Transverse colon (tissue), 4 donors: ENCODE data around the gene SECTM1. TPM values are rescaled to one million over a fixed set of nuclear protein-coding genes. Genes with fewer than 3 reads are reported as not detected.

Experiments
- DNase-seq: peaks from one replicate; pipeline ENCODE4 v3.0.0-alpha.2; 2019
- H3K27ac ChIP-seq, 4 donors: fragments of 200-600 bp; sonication (generic); 2 replicates each; pipeline ENCODE4 v1.5.1; 2016 to 2018; ENCODE audit warnings: inconsistent platforms in 4 of 4
- H3K27me3 ChIP-seq: fragments of 200-600 bp; sonication (generic); 2 replicates; pipeline ENCODE4 v1.5.1; 2017; ENCODE audit warnings: inconsistent platforms
- H3K36me3 ChIP-seq, 4 donors: fragments of 200-600 bp; sonication (generic); 2 replicates each; pipeline ENCODE4 v1.5.1; 2017 to 2019; ENCODE audit warnings: inconsistent platforms in 4 of 4
- H3K4me1 ChIP-seq, 4 donors: fragments of 200-600 bp; sonication (generic); 2 replicates each; pipeline ENCODE4 v1.5.1; 2017 to 2020; ENCODE audit warnings: inconsistent platforms in 4 of 4
- H3K4me3 ChIP-seq, 4 donors: fragments of 200-600 bp; sonication (generic); 1 replicate in 1 of 4; 2 replicates in 3 of 4; pipeline versions ENCODE4 v1.5.1 to v1.6.1; 2017 to 2019; ENCODE audit warnings: inconsistent platforms in 4 of 4
- H3K9me3 ChIP-seq, 2 donors: fragments of 200-600 bp; sonication (generic); 2 replicates each; pipeline ENCODE4 v1.5.1; 2017 to 2019; ENCODE audit warnings: inconsistent platforms in 2 of 2
- EP300 ChIP-seq: sonication (generic); formaldehyde crosslinking; IDR thresholded peaks from one replicate; pipeline ENCODE4 v1.6.1; 2017; ENCODE audit warnings: antibody characterized with exemption, low read depth
- POLR2A ChIP-seq: fragments of 450-650 bp; IDR thresholded peaks from one replicate; pipeline ENCODE4 v1.6.1; 2016; ENCODE audit warnings: antibody characterized with exemption, mild to moderate bottlenecking, moderate library complexity
- POLR2AphosphoS5 ChIP-seq, 3 donors: sonication (generic); formaldehyde crosslinking; IDR thresholded peaks; one replicate each; pipeline ENCODE4 v1.6.1; 2016; ENCODE audit warnings: antibody characterized with exemption in 3 of 3
- WGBS, 2 donors: methylation state at CpG; one replicate each; pipeline ENCODE4 v1.1.5; 2018; ENCODE audit warnings: low coverage in 1 of 2; 5-methylcytosine and 5-hydroxymethylcytosine counted together
- in situ Hi-C, 4 donors: fragments of 200-750 bp; cut with MboI; loops; one replicate each; pipeline versions ENCODE4 v1.15.0 to v1.15.1; 2017; ENCODE audit warnings: low sequenced_read_pairs in 3 of 4, low pct_ligation_motif_present in 1 of 4, low pct_unique_long_range_greater_than_20kb in 1 of 4
- intact Hi-C: fragments of 100-400 bp; cut with DNase I; formaldehyde crosslinking; loops from one replicate; pipeline ENCODE4 v1.15.1; 2023; ENCODE audit warnings: low total_unique reads
- total RNA-seq, 4 donors: library from RNA; depleted of rRNA; stranded (reverse); fragments of >200 nt; gene quantifications; one replicate each; pipeline ENCODE4 v1.1.0, GENCODE V29; 2016
- TF ChIP-seq, protein P1 (sequence below), 5 experiments: fragments of 200-600 bp in 3 of 5; fragments of 450-650 bp in 2 of 5; sonication (generic) in 3 of 5; IDR thresholded peaks; 1 replicate in 2 of 5; 2 replicates in 3 of 5; pipeline ENCODE4 v1.5.1; 2016 to 2017; ENCODE audit warnings: antibody characterized with exemption in 5 of 5, inconsistent platforms in 3 of 5, mild to moderate bottlenecking in 2 of 5, moderate library complexity in 1 of 5

SECTM1 gene
- total RNA-seq, 4 donors from 2014 or later: 5.8 to 127 (median 107) TPM

DNA sequence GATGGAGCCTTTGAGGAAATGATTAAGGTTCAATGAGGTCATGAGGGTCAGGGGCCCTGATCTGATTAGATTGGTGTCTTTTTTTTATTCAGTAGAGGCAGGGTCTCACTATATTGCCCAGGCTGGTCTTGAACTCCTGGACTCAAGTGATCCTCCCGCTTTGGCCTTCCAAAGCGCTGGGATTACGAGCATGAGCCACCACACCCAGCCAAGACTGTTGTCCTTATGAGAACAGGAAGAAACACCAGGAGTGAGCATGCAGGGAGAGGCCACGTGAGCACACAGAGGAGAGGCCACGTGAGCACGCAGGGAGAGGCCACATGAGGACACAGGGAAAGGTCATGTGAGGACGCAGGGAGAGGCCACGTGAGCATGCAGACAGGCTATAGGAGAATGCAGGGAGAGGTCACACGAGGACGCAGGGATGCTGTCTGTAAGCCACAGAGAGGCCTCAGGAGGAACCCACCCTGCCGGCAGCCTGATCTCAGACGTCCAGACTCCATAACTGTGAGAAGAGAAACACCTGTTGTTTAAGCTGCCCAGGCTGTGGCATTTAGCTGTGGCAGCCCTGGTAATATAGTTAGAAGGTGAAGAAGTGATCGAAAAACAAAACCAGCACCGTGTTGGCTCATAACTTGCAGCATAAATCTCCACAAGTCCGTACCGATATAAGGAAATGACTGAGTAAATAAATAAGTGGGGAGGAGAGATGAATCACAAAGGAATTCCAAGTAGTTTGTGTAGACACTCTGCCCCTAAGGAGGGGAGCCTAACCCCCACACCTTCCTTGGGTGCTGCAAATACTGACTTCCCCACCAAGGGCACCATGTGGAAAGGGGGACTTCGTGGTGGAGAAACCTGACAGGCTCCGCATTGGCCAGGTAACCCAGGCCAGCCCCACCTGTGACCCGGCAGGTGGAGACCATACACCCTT, 45.4 kb downstream of the SECTM1 start:
- intact Hi-C loops: no loop called here
- peak; percentile 90 for DNase-seq
- TF ChIP-seq EP300 (peak; percentile 70), POLR2AphosphoS5 (IDR thresholded peaks at IDR 0.05) (peak; percentile 71 to 78 (median 74)), POLR2A (peak; percentile 33)
- TF ChIP-seq, protein P1, sequence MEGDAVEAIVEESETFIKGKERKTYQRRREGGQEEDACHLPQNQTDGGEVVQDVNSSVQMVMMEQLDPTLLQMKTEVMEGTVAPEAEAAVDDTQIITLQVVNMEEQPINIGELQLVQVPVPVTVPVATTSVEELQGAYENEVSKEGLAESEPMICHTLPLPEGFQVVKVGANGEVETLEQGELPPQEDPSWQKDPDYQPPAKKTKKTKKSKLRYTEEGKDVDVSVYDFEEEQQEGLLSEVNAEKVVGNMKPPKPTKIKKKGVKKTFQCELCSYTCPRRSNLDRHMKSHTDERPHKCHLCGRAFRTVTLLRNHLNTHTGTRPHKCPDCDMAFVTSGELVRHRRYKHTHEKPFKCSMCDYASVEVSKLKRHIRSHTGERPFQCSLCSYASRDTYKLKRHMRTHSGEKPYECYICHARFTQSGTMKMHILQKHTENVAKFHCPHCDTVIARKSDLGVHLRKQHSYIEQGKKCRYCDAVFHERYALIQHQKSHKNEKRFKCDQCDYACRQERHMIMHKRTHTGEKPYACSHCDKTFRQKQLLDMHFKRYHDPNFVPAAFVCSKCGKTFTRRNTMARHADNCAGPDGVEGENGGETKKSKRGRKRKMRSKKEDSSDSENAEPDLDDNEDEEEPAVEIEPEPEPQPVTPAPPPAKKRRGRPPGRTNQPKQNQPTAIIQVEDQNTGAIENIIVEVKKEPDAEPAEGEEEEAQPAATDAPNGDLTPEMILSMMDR (IDR thresholded peaks at IDR 0.05): no peak
- Histone ChIP-seq H3K4me1 (peaks cover 0 to 36% (median 24%) of the 10 kb centered on the region in 4 donors), H3K4me3 (no peak overlapping the region), H3K9me3 (no peaks in the 10 kb centered on the region), H3K36me3 (no peaks in the 10 kb centered on the region), H3K27me3 (no peaks in the 10 kb centered on the region), H3K27ac (peak overlapping the region; percentile 71 to 88 (median 82))
- in situ Hi-C loops: no loop called here
- 19 to 31% methylated on average over 6 to 19 of the region's 19 CpGs for WGBS, 2 donors

DNA sequence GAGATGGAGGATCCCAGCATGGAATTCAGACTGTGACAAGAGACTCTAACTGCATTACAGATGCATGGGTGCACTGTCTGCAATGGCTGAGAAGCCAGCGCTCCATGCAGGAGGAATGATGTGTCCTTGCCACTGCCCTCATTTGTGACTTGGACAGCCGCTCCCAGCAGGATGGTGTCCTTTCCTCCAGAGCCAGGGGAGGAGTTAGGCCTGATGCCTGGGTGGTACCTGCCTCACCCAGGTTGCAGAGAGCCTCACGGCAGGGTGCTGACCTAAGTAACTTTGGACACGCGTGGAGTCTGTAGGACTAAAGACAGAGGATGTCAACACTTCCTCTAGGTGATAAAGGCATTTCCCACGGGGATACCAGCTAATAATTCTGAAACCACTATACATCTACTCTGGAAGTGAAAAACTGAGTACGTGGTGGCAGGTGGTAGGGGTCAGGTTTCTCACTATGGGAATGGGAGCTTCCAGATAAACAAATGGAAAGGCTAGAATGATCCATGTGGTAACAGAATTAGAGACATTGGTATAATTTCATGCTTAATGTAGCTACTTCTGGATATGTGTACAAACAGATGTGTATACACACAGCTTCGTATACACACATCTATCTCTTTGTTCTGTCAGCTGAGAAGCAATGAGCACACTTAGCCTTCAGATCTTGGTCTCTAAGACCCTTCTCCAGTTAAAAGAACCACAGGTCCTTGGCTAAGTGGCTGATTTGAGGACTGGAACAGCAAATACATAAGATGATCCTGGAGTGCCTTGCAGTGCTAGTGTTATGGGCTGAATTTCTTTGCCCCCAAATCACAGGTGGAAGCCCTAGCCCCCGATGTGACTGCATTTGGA, 46.3 kb downstream of the SECTM1 start:
- Histone ChIP-seq H3K4me1 (peaks cover 0 to 44% (median 25%) of the 10 kb centered on the region in 4 donors), H3K9me3 (no peaks in the 10 kb centered on the region), H3K27me3 (no peaks in the 10 kb centered on the region), H3K4me3 (no peak overlapping the region), H3K36me3 (no peaks in the 10 kb centered on the region), H3K27ac (peak overlapping the region; percentile 71 to 88 (median 82))
- intact Hi-C loops (no loop called here), in situ Hi-C loops (no loop called here)
- 67 to 74% methylated on average over 6 to 9 of the region's 9 CpGs for WGBS, 2 donors
- DNase-seq: peak; percentile 52
- TF ChIP-seq POLR2AphosphoS5 (IDR thresholded peaks at IDR 0.05) (no peak), POLR2A (peak; percentile 28)
- TF ChIP-seq, protein P1 (IDR thresholded peaks at IDR 0.05): no peak

DNA sequence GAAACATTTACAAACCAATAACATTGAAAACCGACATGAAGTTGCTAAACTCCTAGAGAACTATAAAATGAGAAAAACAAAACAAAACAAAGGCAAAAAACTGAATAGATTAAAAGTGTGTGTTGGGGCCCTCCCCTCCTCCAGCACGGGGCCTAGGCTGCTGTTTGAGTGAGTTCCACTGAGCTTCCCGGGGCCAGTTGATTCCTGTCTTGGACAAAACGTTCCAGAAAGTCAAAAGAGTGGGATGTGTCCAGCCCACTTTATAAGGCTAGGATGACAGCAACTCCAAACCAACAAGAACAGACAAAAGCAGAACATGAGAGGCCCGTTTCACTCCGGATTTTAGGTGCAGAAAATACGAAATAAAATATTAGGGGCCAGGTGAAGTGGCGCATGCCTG, 48.4 kb downstream of the SECTM1 start:
- Histone ChIP-seq H3K9me3 (no peaks in the 10 kb centered on the region), H3K4me1 (peaks cover 0 to 45% (median 31%) of the 10 kb centered on the region in 4 donors), H3K4me3 (no peak overlapping the region), H3K27ac (peak overlapping the region in 2 of 4 donors; percentile 25 to 46), H3K36me3 (no peaks in the 10 kb centered on the region), H3K27me3 (no peaks in the 10 kb centered on the region)
- TF ChIP-seq EP300 (no peak), POLR2A (no peak), POLR2AphosphoS5 (IDR thresholded peaks at IDR 0.05) (no peak)
- TF ChIP-seq, protein P1 (IDR thresholded peaks at IDR 0.05): no peak
- intact Hi-C loops (no loop called here), in situ Hi-C loops (no loop called here)
- no peak for DNase-seq
- 68 to 82% methylated on average over 6 to 8 of the region's 8 CpGs for WGBS, 2 donors

DNA sequence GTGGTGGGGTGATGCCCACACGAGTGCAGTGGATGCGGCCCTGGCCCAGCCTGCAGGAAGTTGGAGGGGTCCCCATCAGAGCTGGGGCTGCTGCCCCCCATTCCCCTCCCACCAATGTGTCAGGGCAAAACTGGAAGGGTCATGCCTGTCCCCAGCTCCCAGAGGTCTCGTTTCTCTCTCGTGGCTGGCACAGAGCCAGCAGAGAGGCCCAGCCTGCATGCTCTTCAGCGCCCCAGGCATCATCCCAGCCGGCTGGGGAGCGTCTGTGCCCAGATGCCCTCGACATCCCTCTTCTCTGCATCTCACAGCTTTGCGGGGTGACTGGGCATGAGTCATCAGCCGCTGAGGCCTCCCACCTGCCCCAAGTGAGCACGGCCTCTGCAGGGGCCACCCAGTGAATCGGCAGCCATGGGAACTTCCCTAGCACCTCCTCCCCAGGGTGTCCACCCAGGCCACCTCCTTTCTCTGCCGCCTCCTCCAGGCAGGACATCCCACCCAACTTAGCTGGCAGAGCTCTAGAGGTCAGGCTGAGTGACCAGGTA, 50.3 kb downstream of the SECTM1 start:
- no peak overlapping the region for H3K4me3 ChIP-seq
- peaks cover 0 to 36% (median 24%) of the 10 kb centered on the region in 4 donors for H3K4me1 ChIP-seq
- in situ Hi-C loops: no loop called here
- H3K36me3 ChIP-seq: no peaks in the 10 kb centered on the region
- H3K27ac ChIP-seq: peak overlapping the region in 1 of 4 donors; percentile 1
- TF ChIP-seq POLR2A: no peak
- TF ChIP-seq POLR2AphosphoS5 (IDR thresholded peaks at IDR 0.05): no peak
- TF ChIP-seq, protein P1 (IDR thresholded peaks at IDR 0.05): no peak
- no peak for TF ChIP-seq EP300
- H3K27me3 ChIP-seq: no peaks in the 10 kb centered on the region
- intact Hi-C loops: no loop called here
- H3K9me3 ChIP-seq: no peaks in the 10 kb centered on the region
- 38% methylated on average over 11 of the region's 13 CpGs; no CpG with 5 or more reads in 1 of the 2 donors for WGBS, 2 donors
- no peak for DNase-seq
